DND-41 (cell line): ENCODE results near the gene CREG1.

Source experiments
- CTCF ChIP-seq: IDR thresholded peaks from 2 replicates; pipeline ENCODE4 v1.5.1; 2012; ENCODE audit warnings: borderline replicate concordance, low read length, moderate library complexity, mild to moderate bottlenecking; ENCODE audit not compliant: poor library complexity, severe bottlenecking; ENCODE audit errors: extremely low read depth
- EZH2 ChIP-seq: IDR thresholded peaks from 3 replicates; pipeline ENCODE4 v1.6.1; 2012; ENCODE audit warnings: borderline replicate concordance, low read depth, mild to moderate bottlenecking, moderate library complexity, low read length, inconsistent platforms; ENCODE audit not compliant: severe bottlenecking

DNA sequence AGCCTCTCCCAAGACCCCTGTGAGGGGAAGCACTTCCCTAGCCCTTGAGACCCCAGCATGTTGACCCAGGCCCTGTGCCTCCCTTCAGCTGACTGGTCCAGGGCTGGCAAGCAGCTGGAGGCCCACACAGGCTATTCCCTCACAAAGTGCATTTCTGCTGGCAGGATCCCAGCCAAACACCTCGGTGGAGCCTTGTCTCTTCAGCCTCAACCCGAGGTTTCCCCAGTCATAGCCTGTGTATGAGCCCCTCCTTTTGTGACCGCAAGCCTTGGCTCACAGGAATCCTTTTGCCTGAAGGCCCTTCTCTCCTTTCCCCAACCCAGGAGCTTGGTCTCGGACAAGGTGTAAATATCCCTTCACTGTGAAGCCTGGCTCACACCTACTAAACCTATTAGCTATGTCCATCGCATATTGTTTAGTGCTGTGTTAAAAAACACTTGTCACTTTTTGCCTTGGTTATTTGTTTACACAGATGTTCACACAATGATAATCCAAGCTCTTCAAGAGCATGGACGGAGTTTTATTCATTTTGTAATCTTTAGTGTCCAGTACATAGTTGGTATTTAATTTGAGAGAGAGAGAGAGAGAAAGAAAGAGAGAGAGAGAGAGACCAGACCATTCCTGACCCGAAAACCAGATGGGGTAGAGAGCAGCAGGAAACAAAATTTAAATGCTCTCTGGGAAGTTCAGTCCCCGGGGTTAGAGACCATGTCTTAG lies 26.7 kb downstream of the CREG1 start:
- TF ChIP-seq CTCF (no peak), EZH2 (no peak)
